GM21529 (cell line): ENCODE results near the gene PGM1.

ENCODE experiments used
- ATAC-seq: cut with Tn5 transposase; IDR thresholded peaks from one replicate; pipeline ENCODE4 v1.9.1; 2021; ENCODE audit not compliant: unreplicated experiment

PGM1 gene

GRCh38 chr1:63691701-63692425 is 98.7 kb downstream of the PGM1 start:
- peak; percentile 69 for ATAC-seq

GRCh38 chr1:63693944-63694571 is 100.8 kb downstream of the PGM1 start:
- ATAC-seq = peak; percentile 66

GRCh38 chr1:63698001-63698838 is 105.0 kb downstream of the PGM1 start:
- ATAC-seq = no peak

GRCh38 chr1:63701187-63701586 is 108.0 kb downstream of the PGM1 start:
- no peak for ATAC-seq

- no peak for ATAC-seq
Observed at GRCh38 chr1:63703701-63704107, 110.5 kb downstream of the PGM1 start.

- ATAC-seq = no peak
Observed at GRCh38 chr1:63704443-63704842, 111.2 kb downstream of the PGM1 start.

- peak; percentile 75 for ATAC-seq
Observed at GRCh38 chr1:63705078-63705477, 111.9 kb downstream of the PGM1 start.

- no peak for ATAC-seq
Observed at GRCh38 chr1:63709267-63709828, 116.1 kb downstream of the PGM1 start.
